Loucy (cell line): ENCODE results near the gene EMC10.

Experiments used
- CTCF ChIP-seq: fragments of 200-600 bp; sonication (generic); conservative IDR thresholded peaks from 2 replicates; pipeline ENCODE4 v1.5.1; 2014; ENCODE audit warnings: mild to moderate bottlenecking, antibody characterized with exemption, low read length
- EZH2phosphoT487 ChIP-seq: fragments of 200-600 bp; IDR thresholded peaks from 2 replicates; pipeline ENCODE4 v1.6.1; 2018; ENCODE audit warnings: antibody characterized with exemption, mild to moderate bottlenecking, moderate library complexity, borderline replicate concordance

DNA sequence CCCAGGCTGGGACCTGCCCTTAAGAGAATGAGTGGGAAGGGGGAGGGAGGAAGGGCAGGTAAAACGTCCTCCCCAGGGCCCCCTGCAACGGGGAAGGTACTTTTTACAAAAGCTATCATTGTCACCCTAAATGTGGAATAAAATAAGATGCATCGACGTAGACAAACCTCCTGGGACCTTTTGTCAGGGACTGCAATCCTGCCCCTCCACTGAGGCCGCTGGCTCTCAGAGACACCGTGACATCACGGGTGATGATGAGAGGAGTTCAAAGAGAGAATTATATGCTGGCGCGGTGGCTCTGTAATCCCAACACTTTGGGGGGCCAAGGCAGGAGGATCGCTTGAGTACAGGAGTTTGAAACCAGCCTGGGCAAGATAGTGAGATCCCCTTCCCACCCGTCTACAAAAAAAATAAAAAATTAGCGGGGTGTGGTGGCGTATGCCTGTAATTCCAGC, 45.4 kb upstream of the EMC10 start:
- TF ChIP-seq CTCF (no peak), EZH2phosphoT487 (no peak)
